Measurements from ENCODE around the gene BCAS1. TPM values are rescaled to one million over a fixed set of nuclear protein-coding genes. Genes with fewer than 3 reads are reported as not detected.
"Not testable (repeated sequence)": the region's sequence is repeated elsewhere in the genome, so short reads cannot be mapped to it uniquely, and the experiment has no call there.

BCAS1 gene
- total RNA-seq, 1 donor from 2014 or later: not detected

DNA sequence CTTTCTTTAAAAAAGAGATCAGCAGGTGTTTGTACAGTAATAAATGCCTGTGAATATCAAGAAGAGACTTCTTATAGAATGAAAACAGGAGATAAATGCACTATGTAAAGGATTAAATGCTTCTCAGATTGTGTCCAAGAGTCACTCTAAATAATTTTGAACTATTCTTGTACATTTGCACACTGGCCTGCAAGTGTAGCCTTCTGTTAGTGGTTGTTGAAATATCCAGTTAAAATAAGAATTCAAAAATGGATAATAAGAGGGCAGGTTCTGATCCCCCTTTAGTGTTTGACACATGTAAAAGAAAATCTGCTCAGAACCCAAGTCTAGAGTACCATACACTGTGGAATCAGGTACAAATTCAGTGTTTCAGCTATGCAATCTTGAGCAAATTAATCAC, 91.9 kb downstream of the BCAS1 start:
- TF ChIP-seq, protein P1, sequence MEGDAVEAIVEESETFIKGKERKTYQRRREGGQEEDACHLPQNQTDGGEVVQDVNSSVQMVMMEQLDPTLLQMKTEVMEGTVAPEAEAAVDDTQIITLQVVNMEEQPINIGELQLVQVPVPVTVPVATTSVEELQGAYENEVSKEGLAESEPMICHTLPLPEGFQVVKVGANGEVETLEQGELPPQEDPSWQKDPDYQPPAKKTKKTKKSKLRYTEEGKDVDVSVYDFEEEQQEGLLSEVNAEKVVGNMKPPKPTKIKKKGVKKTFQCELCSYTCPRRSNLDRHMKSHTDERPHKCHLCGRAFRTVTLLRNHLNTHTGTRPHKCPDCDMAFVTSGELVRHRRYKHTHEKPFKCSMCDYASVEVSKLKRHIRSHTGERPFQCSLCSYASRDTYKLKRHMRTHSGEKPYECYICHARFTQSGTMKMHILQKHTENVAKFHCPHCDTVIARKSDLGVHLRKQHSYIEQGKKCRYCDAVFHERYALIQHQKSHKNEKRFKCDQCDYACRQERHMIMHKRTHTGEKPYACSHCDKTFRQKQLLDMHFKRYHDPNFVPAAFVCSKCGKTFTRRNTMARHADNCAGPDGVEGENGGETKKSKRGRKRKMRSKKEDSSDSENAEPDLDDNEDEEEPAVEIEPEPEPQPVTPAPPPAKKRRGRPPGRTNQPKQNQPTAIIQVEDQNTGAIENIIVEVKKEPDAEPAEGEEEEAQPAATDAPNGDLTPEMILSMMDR (conservative IDR thresholded peaks at IDR 0.05): no peak
- DNase-seq (ENCODE audit: low read depth, low spot score): no peak
- Mint-ChIP-seq H3K36me3 (ENCODE audit: low read depth) (peaks cover 2% of the 10 kb centered on the region), H3K4me3 (no peak overlapping the region), H3K27ac (ENCODE audit: unreplicated experiment) (no peak overlapping the region), H3K27me3 (ENCODE audit: low read depth) (no peaks in the 10 kb centered on the region), H3K9me3 (peaks cover 8% of the 10 kb centered on the region), H3K4me1 (peaks cover 8% of the 10 kb centered on the region)

DNA sequence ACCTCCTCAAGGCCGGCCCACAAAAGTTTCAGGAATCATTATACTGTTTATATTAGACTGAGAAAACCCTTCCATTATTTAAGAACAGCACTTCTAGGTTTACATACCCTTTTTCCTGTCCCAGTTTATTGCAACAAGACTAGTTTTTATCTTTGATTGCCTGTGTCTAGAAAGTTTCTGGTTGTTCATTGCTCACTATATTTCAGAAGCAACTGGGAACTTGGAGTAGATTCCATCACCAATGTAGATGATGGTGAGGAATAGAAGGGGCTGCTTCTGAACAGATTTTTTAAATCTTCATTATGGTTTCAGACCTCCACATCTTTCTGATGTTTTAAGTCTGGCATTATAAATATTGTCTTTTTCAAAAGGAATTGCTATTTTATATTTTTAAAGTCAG, 93.0 kb downstream of the BCAS1 start:
- Mint-ChIP-seq H3K9me3 (peaks cover 10% of the 10 kb centered on the region), H3K36me3 (ENCODE audit: low read depth) (peaks cover 2% of the 10 kb centered on the region), H3K4me1 (peaks cover 8% of the 10 kb centered on the region), H3K27me3 (ENCODE audit: low read depth) (no peaks in the 10 kb centered on the region), H3K4me3 (no peak overlapping the region), H3K27ac (ENCODE audit: unreplicated experiment) (no peak overlapping the region)
- no peak for DNase-seq (ENCODE audit: low read depth, low spot score)
- TF ChIP-seq, protein P1 (conservative IDR thresholded peaks at IDR 0.05): no peak

DNA sequence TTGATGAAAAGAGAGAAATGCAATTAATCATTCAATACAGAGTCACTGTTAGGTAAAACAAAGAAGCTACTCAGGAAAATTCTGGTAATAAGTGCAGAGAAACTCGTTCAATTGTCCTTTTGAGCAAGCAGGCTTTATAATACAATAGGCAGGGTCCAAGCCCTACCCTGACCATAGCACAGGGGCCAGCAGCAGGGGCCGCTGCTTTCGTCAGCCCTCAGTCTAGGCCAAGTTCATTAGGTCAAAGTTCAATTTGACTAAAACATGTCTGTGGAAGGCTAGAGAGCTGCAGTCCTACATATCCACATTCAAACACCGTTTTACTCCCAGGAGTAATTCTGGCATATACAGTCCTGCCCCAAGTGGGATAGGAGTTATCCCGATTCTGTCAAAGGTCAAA, 94.6 kb downstream of the BCAS1 start:
- H3K4me3 Mint-ChIP-seq: no peak overlapping the region
- H3K36me3 Mint-ChIP-seq (ENCODE audit: low read depth): peaks cover 2% of the 10 kb centered on the region
- no peak overlapping the region for H3K27ac Mint-ChIP-seq (ENCODE audit: unreplicated experiment)
- no peak for DNase-seq (ENCODE audit: low read depth, low spot score)
- peaks cover 8% of the 10 kb centered on the region for H3K4me1 Mint-ChIP-seq
- peaks cover 6% of the 10 kb centered on the region for H3K9me3 Mint-ChIP-seq
- no peaks in the 10 kb centered on the region for H3K27me3 Mint-ChIP-seq (ENCODE audit: low read depth)
- TF ChIP-seq, protein P1 (conservative IDR thresholded peaks at IDR 0.05): no peak

DNA sequence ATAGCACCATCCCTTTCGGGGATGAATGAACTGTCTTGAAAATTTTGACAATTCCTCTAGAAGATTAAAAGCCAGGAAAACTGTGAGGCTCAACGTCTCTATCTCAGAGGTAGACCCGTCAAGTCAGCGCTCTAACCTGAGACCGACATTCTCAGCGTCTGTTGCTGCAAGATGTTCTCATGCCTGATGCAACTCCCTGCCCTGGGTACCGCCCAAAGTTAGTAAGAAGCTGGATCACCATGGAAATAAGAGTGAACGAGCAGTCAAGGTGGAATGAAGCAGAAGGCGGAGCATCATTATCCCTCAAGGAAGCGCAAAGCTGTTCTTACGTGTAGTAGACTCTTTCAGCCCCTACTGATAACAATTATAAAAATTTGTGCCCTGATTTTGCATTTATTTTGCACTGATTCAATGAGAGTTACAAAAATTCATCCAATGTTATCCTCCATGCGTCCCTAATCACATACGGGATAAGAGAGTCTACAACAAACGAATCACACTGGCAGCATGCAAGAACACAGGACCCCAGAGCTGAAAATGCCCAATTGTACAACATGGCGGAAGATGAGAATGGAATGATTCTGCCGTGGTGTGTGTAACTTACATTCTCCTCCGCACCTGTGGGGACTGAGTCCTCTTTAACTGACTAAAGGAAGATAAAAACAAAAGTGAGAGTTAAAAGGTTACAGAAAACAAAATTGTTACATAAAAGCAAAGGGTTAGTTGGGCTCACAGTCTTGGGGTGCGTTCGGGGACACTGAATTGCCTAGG, 95.4 kb downstream of the BCAS1 start:
- H3K9me3 Mint-ChIP-seq: peaks cover 6% of the 10 kb centered on the region
- no peak overlapping the region for H3K4me3 Mint-ChIP-seq
- TF ChIP-seq, protein P1 (conservative IDR thresholded peaks at IDR 0.05): no peak

DNA sequence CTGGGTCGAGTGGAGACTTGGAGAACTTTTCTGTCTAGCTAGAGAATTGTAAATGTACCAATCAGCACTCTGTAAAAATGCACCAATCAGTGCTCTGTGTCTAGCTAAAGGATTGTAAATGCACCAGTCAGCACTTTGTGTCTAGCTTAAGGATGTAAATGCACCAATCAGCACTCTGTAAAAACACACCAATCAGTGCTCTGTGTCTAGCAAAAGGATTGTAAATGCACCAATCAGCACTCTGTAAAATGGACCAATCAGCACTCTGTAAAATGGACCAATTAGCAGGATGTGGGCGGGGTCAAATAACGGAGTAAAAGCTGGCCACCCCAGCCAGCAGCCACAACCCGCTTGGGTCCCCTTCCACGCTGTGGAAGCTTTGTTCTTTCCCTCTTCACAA, 96.5 kb downstream of the BCAS1 start:
- H3K27ac Mint-ChIP-seq (ENCODE audit: unreplicated experiment); H3K4me1 Mint-ChIP-seq; H3K36me3 Mint-ChIP-seq (ENCODE audit: low read depth); H3K4me3 Mint-ChIP-seq; H3K9me3 Mint-ChIP-seq; H3K27me3 Mint-ChIP-seq (ENCODE audit: low read depth); DNase-seq (ENCODE audit: low read depth, low spot score): not testable (repeated sequence)

More for the DNA sequence above, 95.4 kb downstream of the BCAS1 start:
- no peak for DNase-seq (ENCODE audit: low read depth, low spot score)
- Mint-ChIP-seq H3K36me3 (ENCODE audit: low read depth) (peaks cover 2% of the 10 kb centered on the region), H3K27me3 (ENCODE audit: low read depth) (no peaks in the 10 kb centered on the region), H3K27ac (ENCODE audit: unreplicated experiment) (no peak overlapping the region), H3K4me1 (peaks cover 8% of the 10 kb centered on the region)

DNA sequence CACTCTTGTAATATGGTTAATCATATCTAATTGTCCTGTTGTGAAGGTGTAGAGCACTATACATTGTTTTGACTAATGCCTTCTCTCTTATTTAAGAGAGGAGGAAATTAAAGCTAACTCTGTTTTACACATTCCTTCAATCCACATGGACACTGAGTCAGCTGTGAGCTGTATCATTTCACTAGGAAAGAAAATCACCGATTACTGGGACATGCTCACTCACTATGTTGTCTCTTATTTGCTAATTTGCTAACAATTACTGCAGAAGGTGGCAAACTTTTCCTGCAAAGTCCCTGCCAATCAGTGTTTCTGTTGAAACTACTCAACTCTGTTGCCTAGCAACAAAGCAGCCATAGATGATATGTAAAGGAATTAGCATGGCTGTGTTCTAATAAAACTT, 98.2 kb downstream of the BCAS1 start:
- Mint-ChIP-seq H3K9me3 (peaks cover 6% of the 10 kb centered on the region), H3K4me1 (peaks cover 8% of the 10 kb centered on the region), H3K36me3 (ENCODE audit: low read depth) (peaks cover 2% of the 10 kb centered on the region), H3K27ac (ENCODE audit: unreplicated experiment) (no peak overlapping the region), H3K4me3 (no peak overlapping the region), H3K27me3 (ENCODE audit: low read depth) (no peaks in the 10 kb centered on the region)
- no peak for DNase-seq (ENCODE audit: low read depth, low spot score)
- TF ChIP-seq, protein P1 (conservative IDR thresholded peaks at IDR 0.05): no peak
